DOHH2 (cell line): Measurements from ENCODE around the gene PLCD1.

Experiments
- EZH2phosphoT487 ChIP-seq: fragments of 200-600 bp; sonication (generic); IDR thresholded peaks from 2 replicates; pipeline ENCODE4 v1.6.1; 2017; ENCODE audit warnings: borderline replicate concordance, mild to moderate bottlenecking, antibody characterized with exemption, low read length, moderate library complexity, mixed read lengths
- TF ChIP-seq, protein P1 (sequence below): fragments of 200-600 bp; sonication (generic); IDR thresholded peaks from one replicate; pipeline ENCODE4 v1.5.1; 2014; ENCODE audit warnings: antibody characterized with exemption, mild to moderate bottlenecking, low read depth, low read length; ENCODE audit not compliant: poor library complexity, severe bottlenecking

GRCh38 chr3:38040401-38040800 is 11.0 kb upstream of the PLCD1 start:
- TF ChIP-seq, protein P1, sequence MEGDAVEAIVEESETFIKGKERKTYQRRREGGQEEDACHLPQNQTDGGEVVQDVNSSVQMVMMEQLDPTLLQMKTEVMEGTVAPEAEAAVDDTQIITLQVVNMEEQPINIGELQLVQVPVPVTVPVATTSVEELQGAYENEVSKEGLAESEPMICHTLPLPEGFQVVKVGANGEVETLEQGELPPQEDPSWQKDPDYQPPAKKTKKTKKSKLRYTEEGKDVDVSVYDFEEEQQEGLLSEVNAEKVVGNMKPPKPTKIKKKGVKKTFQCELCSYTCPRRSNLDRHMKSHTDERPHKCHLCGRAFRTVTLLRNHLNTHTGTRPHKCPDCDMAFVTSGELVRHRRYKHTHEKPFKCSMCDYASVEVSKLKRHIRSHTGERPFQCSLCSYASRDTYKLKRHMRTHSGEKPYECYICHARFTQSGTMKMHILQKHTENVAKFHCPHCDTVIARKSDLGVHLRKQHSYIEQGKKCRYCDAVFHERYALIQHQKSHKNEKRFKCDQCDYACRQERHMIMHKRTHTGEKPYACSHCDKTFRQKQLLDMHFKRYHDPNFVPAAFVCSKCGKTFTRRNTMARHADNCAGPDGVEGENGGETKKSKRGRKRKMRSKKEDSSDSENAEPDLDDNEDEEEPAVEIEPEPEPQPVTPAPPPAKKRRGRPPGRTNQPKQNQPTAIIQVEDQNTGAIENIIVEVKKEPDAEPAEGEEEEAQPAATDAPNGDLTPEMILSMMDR, result no peak
- no peak for TF ChIP-seq EZH2phosphoT487
